GM19468 (cell line): Measurements from ENCODE around the gene COL6A5.
"Not testable (repeated sequence)": the region's sequence is repeated elsewhere in the genome, so short reads cannot be mapped to it uniquely, and the experiment has no call there.

Experiments
- ATAC-seq: cut with Tn5 transposase; IDR thresholded peaks from one replicate; pipeline ENCODE4 v1.9.1; 2021; ENCODE audit warnings: mild to moderate bottlenecking, moderate library complexity, moderate number of reproducible peaks; ENCODE audit not compliant: unreplicated experiment; ENCODE audit errors: extremely low read depth

Gene COL6A5

GRCh38 chr3:130433306-130433705 is 87.8 kb downstream of the COL6A5 start:
- no peak for ATAC-seq

- no peak for ATAC-seq
Measured at GRCh38 chr3:130442284-130442683, 96.8 kb downstream of the COL6A5 start.

GRCh38 chr3:130446840-130447239 is 101.4 kb downstream of the COL6A5 start:
- ATAC-seq: not testable (repeated sequence)

- ATAC-seq: not testable (repeated sequence)
Measured at GRCh38 chr3:130448155-130448554, 102.7 kb downstream of the COL6A5 start.

- no peak for ATAC-seq
Measured at GRCh38 chr3:130456540-130456939, 111.1 kb downstream of the COL6A5 start.

- ATAC-seq: no peak
Measured at GRCh38 chr3:130457671-130458070, 112.2 kb downstream of the COL6A5 start.

GRCh38 chr3:130459944-130460343 is 114.5 kb downstream of the COL6A5 start:
- ATAC-seq: no peak

- no peak for ATAC-seq
Measured at GRCh38 chr3:130462089-130462488, 116.6 kb downstream of the COL6A5 start.

- ATAC-seq: no peak
Measured at GRCh38 chr3:130463221-130463620, 117.7 kb downstream of the COL6A5 start.

- ATAC-seq: no peak
Measured at GRCh38 chr3:130465521-130465920, 120.0 kb downstream of the COL6A5 start.

GRCh38 chr3:130468311-130468710 is 122.8 kb downstream of the COL6A5 start:
- no peak for ATAC-seq

GRCh38 chr3:130470126-130470525 is 124.7 kb downstream of the COL6A5 start:
- ATAC-seq: no peak

GRCh38 chr3:130473416-130473815 is 127.9 kb downstream of the COL6A5 start:
- ATAC-seq: no peak

- no peak for ATAC-seq
Measured at GRCh38 chr3:130480736-130481135, 135.3 kb downstream of the COL6A5 start.

GRCh38 chr3:130488288-130488687 is 142.8 kb downstream of the COL6A5 start:
- no peak for ATAC-seq

GRCh38 chr3:130488769-130489450 is 143.4 kb downstream of the COL6A5 start:
- no peak for ATAC-seq

GRCh38 chr3:130490241-130490640 is 144.8 kb downstream of the COL6A5 start:
- no peak for ATAC-seq

- ATAC-seq: no peak
Measured at GRCh38 chr3:130491431-130491830, 146.0 kb downstream of the COL6A5 start.

- no peak for ATAC-seq
Measured at GRCh38 chr3:130504701-130505100, 159.2 kb downstream of the COL6A5 start.

GRCh38 chr3:130506031-130506430 is 160.6 kb downstream of the COL6A5 start:
- ATAC-seq: no peak

- no peak for ATAC-seq
Measured at GRCh38 chr3:130507746-130508145, 162.3 kb downstream of the COL6A5 start.

- no peak for ATAC-seq
Measured at GRCh38 chr3:130509008-130509407, 163.5 kb downstream of the COL6A5 start.
